GM12878 (cell line): ENCODE results near the gene RAD21L1. TPM values are rescaled to one million over a fixed set of nuclear protein-coding genes. Genes with fewer than 3 reads are reported as not detected.
"Not testable (repeated sequence)": the region's sequence is repeated elsewhere in the genome, so short reads cannot be mapped to it uniquely, and the experiment has no call there.

ENCODE experiments used
- ATAC-seq: fragments of 200-7000 bp; cut with Tn5 transposase; 3 replicates; pipeline ENCODE4 v1.9.1; 2020; ENCODE audit warnings: mild to moderate bottlenecking, moderate library complexity
- BruUV-seq: library from RNA; stranded (reverse); fragments of 400-500 nt; replicated peaks from 2 replicates; lab custom pipeline; 2021; lab: Mats Ljungman, UMichigan
- CTCF ChIA-PET: fragments of 300-600 bp; sonication (Branson Sonifier 250); formaldehyde crosslinking; extraction: SDS; loops from one replicate; lab custom pipeline; 2021; ENCODE audit warnings: inconsistent platforms; lab: Yijun Ruan, JAX
- POLR2A ChIA-PET: fragments of 350-600 bp; formaldehyde crosslinking; extraction: SDS; loops from one replicate; lab custom pipeline; 2021; ENCODE audit warnings: inconsistent platforms; lab: Charles Lee
- RAD21 ChIA-PET: fragments of 300-600 bp; sonication (Branson Sonifier 250); formaldehyde crosslinking; loops from one replicate; lab custom pipeline; 2023; ENCODE audit warnings: antibody characterized with exemption; ENCODE audit not compliant: unreplicated experiment; lab: Charles Lee
- SMC1A ChIA-PET: fragments of 300-600 bp; sonication (Branson Sonifier 250); formaldehyde crosslinking; loops from one replicate; lab custom pipeline; 2023; ENCODE audit not compliant: unreplicated experiment, uncharacterized antibody; lab: Charles Lee
- DNase-seq: peaks from one replicate; pipeline ENCODE4 v3.0.0-alpha.2; 2011; ENCODE audit warnings: low read depth, low spot score
- FAIRE-seq: peaks from 3 replicates; lab custom pipeline; 2011; peaks lifted over from hg19 to GRCh38; lab: Jason Lieb, UNC
- H2AFZ ChIP-seq: 2 replicates; pipeline ENCODE4 v1.6.0; 2011; ENCODE audit warnings: low read depth, low read length, control low read depth; ENCODE audit not compliant: control insufficient read depth
- H3K27ac ChIP-seq: 2 replicates; pipeline ENCODE4 v1.5.1; 2011; ENCODE audit warnings: control low read depth; ENCODE audit not compliant: control insufficient read depth, insufficient read depth
- H3K27me3 ChIP-seq, 2 experiments: replicated peaks in 1 of 2; 2 replicates each; pipeline versions ENCODE4 v1.6.0 to v1.6.1; 2011; ENCODE audit warnings: low read length in 1 of 2; ENCODE audit not compliant: control insufficient read depth in 2 of 2, insufficient read depth in 2 of 2
- H3K36me3 ChIP-seq, 2 experiments: 2 replicates each; pipeline ENCODE4 v1.5.1; 2011; ENCODE audit warnings: low read length in 1 of 2; ENCODE audit not compliant: control insufficient read depth in 2 of 2, insufficient read depth in 2 of 2
- H3K4me1 ChIP-seq: 2 replicates; pipeline ENCODE4 v1.6.1; 2011; ENCODE audit warnings: mild to moderate bottlenecking, low read length, moderate library complexity, mixed read lengths; ENCODE audit not compliant: control insufficient read depth, insufficient read depth
- H3K4me2 ChIP-seq: 2 replicates; pipeline ENCODE4 v1.6.0; 2011; ENCODE audit warnings: control low read depth; ENCODE audit not compliant: control insufficient read depth, insufficient read depth
- H3K4me3 ChIP-seq: fragments of 200-600 bp; sonication (generic); 2 replicates; pipeline ENCODE4 v1.5.1; 2016
- H3K79me2 ChIP-seq: 2 replicates; pipeline ENCODE4 v1.6.0; 2011; ENCODE audit warnings: low read length; ENCODE audit not compliant: control insufficient read depth, insufficient read depth
- H3K9ac ChIP-seq: 2 replicates; pipeline ENCODE4 v1.8.0; 2011; ENCODE audit warnings: low read length, control low read depth, mixed read lengths; ENCODE audit not compliant: control insufficient read depth, insufficient read depth
- H3K9me3 ChIP-seq: replicated peaks from 3 replicates; pipeline ENCODE4 v1.5.1; 2011; ENCODE audit warnings: mild to moderate bottlenecking, low read length; ENCODE audit not compliant: control insufficient read depth, insufficient read depth
- H4K20me1 ChIP-seq: 2 replicates; pipeline ENCODE4 v1.6.0; 2011; ENCODE audit not compliant: control insufficient read depth, insufficient read depth
- ATF7 ChIP-seq: fragments of 450-650 bp; IDR thresholded peaks from 2 replicates; pipeline ENCODE4 v1.6.1; 2016; ENCODE audit warnings: low read depth, mild to moderate bottlenecking
- BACH1 ChIP-seq: fragments of 450-650 bp; IDR thresholded peaks from 2 replicates; pipeline ENCODE4 v1.6.1; 2017; ENCODE audit warnings: mild to moderate bottlenecking, borderline replicate concordance
- CBX5 ChIP-seq: sonication (generic); IDR thresholded peaks from 2 replicates; pipeline ENCODE4 v1.6.1; 2016; ENCODE audit warnings: low read depth, moderate library complexity, mild to moderate bottlenecking, inconsistent platforms
- GABPA ChIP-seq: IDR thresholded peaks from 2 replicates; pipeline ENCODE4 v1.6.1; 2014; ENCODE audit warnings: antibody characterized with exemption, low read depth, mild to moderate bottlenecking, inconsistent platforms
- IKZF1 ChIP-seq: fragments of 450-650 bp; conservative IDR thresholded peaks from 2 replicates; pipeline ENCODE4 v1.6.1; 2017; ENCODE audit warnings: antibody characterized with exemption, mild to moderate bottlenecking
- NR2C1 ChIP-seq: fragments of 450-650 bp; IDR thresholded peaks from 2 replicates; pipeline ENCODE4 v1.6.1; 2017; ENCODE audit warnings: antibody characterized with exemption, mild to moderate bottlenecking, moderate library complexity
- ZBTB33 ChIP-seq: fragments of 450-650 bp; IDR thresholded peaks from 2 replicates; pipeline ENCODE4 v1.6.1; 2017; ENCODE audit warnings: mild to moderate bottlenecking
- WGBS: methylation state at CpG from one replicate; pipeline ENCODE4 v1.1.6; 2016; ENCODE audit warnings: low lambda C conversion rate; ENCODE audit not compliant: insufficient replicate concordance, insufficient coverage; ENCODE audit errors: missing lambda C conversion rate; 5-methylcytosine and 5-hydroxymethylcytosine counted together
- in situ Hi-C: fragments of 300-500 bp; cut with MboI; formaldehyde crosslinking; loops from 9 replicates; pipeline ENCODE4 v1.14.3; 2018; ENCODE audit warnings: mixed read lengths
- intact Hi-C: fragments of 100-400 bp; cut with micrococcal nuclease; formaldehyde crosslinking; loops from one replicate; pipeline ENCODE4 v1.14.2; 2022; ENCODE audit not compliant: unreplicated experiment
- polyA plus RNA-seq, 11 experiments: library from polyadenylated mRNA; depleted of rRNA in 4 of 11; unstranded in 6 of 11; stranded (reverse) in 5 of 11; fragments of >200 nt; fragmentation: Nextera tagmentation in 4 of 11; fragmentation: Illumina TruSeq in 1 of 11; extraction: Ambion mirVana in 4 of 11; extraction: Trizol in 1 of 11; gene quantifications; 1 replicate in 1 of 11; 2 replicates in 10 of 11; pipeline versions ENCODE4 v1.2.1 to v1.2.3, GENCODE V29; 2011 to 2016; ENCODE audit warnings: inconsistent platforms in 2 of 11, missing spikeins in 2 of 11, low read depth in 1 of 11
- total RNA-seq, 4 experiments: library from RNA; depleted of rRNA in 3 of 4; stranded (reverse); fragments of >200 nt in 3 of 4; fragmentation: Illumina TruSeq in 1 of 4; extraction: Trizol in 1 of 4; gene quantifications; 2 replicates each; pipeline versions ENCODE4 v1.2.1 to v1.2.3, GENCODE V29; 2013 to 2021
- TF ChIP-seq, protein P1 (sequence below): IDR thresholded peaks from 2 replicates; pipeline ENCODE4 v1.6.1; 2011; ENCODE audit warnings: borderline replicate concordance, low read depth, mild to moderate bottlenecking, moderate library complexity, low read length; ENCODE audit not compliant: insufficient read depth, poor library complexity, severe bottlenecking

Gene RAD21L1
- total and polyA plus RNA-seq, 10 of the 15 experiments (the other 5 are each of a cell fraction or from before 2014, with no cell fraction given) = not detected

DNA sequence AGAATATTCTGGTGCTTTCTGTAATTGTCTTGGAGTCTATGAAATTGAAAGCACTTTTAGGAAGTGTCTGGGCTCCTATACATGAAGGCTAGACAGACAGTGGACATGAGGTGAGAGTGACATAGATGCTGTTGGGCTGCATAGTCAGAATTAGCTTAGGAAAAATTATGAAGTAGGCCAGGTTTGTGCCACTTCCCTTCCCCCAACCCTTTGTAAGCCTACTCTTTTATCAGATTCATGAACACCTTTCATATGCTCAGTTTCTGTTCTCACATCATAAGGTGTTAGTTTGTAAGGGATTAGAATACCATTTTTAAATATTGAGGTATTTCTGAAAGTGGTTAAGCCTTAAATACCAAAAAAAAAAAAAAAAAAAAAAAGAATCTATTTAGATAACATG, 21.8 kb downstream of the RAD21L1 start (continued):
- TF ChIP-seq, protein P1, sequence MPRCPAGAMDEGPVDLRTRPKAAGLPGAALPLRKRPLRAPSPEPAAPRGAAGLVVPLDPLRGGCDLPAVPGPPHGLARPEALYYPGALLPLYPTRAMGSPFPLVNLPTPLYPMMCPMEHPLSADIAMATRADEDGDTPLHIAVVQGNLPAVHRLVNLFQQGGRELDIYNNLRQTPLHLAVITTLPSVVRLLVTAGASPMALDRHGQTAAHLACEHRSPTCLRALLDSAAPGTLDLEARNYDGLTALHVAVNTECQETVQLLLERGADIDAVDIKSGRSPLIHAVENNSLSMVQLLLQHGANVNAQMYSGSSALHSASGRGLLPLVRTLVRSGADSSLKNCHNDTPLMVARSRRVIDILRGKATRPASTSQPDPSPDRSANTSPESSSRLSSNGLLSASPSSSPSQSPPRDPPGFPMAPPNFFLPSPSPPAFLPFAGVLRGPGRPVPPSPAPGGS = no peak

- 41% methylated on average over 2 of the region's 2 CpGs for WGBS
- CTCF ChIA-PET, ATAC-seq, FAIRE-seq, H3K9me3 ChIP-seq, H3K36me3 ChIP-seq, H3K9ac ChIP-seq, H3K4me1 ChIP-seq, SMC1A ChIA-PET, H2AFZ ChIP-seq, H3K27me3 ChIP-seq, DNase-seq, RAD21 ChIA-PET, H4K20me1 ChIP-seq, H3K4me3 ChIP-seq, BruUV-seq, H3K27ac ChIP-seq, H3K4me2 ChIP-seq, POLR2A ChIA-PET, intact Hi-C loops, H3K79me2 ChIP-seq, in situ Hi-C loops: not testable (repeated sequence)
These were observed 24.4 kb downstream of the RAD21L1 start for GRCh38 chr20:1250282-1250681.

- H3K79me2 ChIP-seq = no peaks in the 10 kb centered on the region
- intact Hi-C loops = no loop called here
- in situ Hi-C loops = no loop called here
- ATAC-seq = no peak
- WGBS = 64% methylated on average over 3 of the region's 3 CpGs
- no peak overlapping the region for H3K4me3 ChIP-seq
- no peak for TF ChIP-seq IKZF1
- no peak for TF ChIP-seq ATF7
- TF ChIP-seq CBX5 = no peak
- no peak for TF ChIP-seq GABPA
- no peak for TF ChIP-seq ZBTB33
- TF ChIP-seq NR2C1 = no peak
- no peak for TF ChIP-seq BACH1
- H3K27ac ChIP-seq = no peak overlapping the region
- ChIA-PET RAD21 (no interaction called here), SMC1A (no interaction called here), POLR2A (no interaction called here), CTCF (no interaction called here)
- H3K9me3 ChIP-seq = no peaks in the 10 kb centered on the region
- FAIRE-seq = no peak
- H3K36me3 ChIP-seq = no peaks in the 10 kb centered on the region
- H4K20me1 ChIP-seq = no peaks in the 10 kb centered on the region
- no peak overlapping the region for H2AFZ ChIP-seq
- no peak for DNase-seq
- no peaks in the 10 kb centered on the region for H3K4me1 ChIP-seq
- no peak overlapping the region for H3K4me2 ChIP-seq
- no peaks in the 10 kb centered on the region; a peak in 2 of 4 replicates for H3K27me3 ChIP-seq
- BruUV-seq = no TSS peak
- H3K9ac ChIP-seq = no peak overlapping the region
These were observed 26.6 kb downstream of the RAD21L1 start for GRCh38 chr20:1252416-1252815.
